Duodenal mucosa (tissue), 2 donors: ENCODE data around the gene ACOD1.
A peak's percentile ranks its signal among the peaks of the same experiment; 100 is the strongest.

Experiments
- H3K27ac ChIP-seq: one replicate; pipeline ENCODE4 v1.7.0; 2013; ENCODE audit warnings: low read depth, low read length
- H3K27me3 ChIP-seq, 2 donors: one replicate each; pipeline ENCODE4 v1.7.0; 2013; ENCODE audit warnings: low read length in 2 of 2, control low read depth in 1 of 2; ENCODE audit not compliant: insufficient read depth in 2 of 2, control insufficient read depth in 1 of 2
- H3K36me3 ChIP-seq, 2 donors: one replicate each; pipeline ENCODE4 v1.7.0; 2013; ENCODE audit warnings: low read length in 2 of 2, control low read depth in 1 of 2; ENCODE audit not compliant: insufficient read depth in 2 of 2, control insufficient read depth in 1 of 2
- H3K4me1 ChIP-seq, 2 donors: one replicate each; pipeline ENCODE4 v1.7.0; 2013; ENCODE audit warnings: low read length in 2 of 2, control low read depth in 1 of 2; ENCODE audit not compliant: insufficient read depth in 2 of 2, control insufficient read depth in 1 of 2
- H3K4me3 ChIP-seq, 2 donors: one replicate each; pipeline ENCODE4 v1.7.0; 2013; ENCODE audit warnings: low read length in 2 of 2, low read depth in 1 of 2
- H3K9ac ChIP-seq, 2 donors: one replicate each; pipeline ENCODE4 v1.7.0; 2013; ENCODE audit warnings: low read length in 2 of 2, low read depth in 1 of 2
- H3K9me3 ChIP-seq, 2 donors: one replicate each; pipeline ENCODE4 v1.7.0; 2013; ENCODE audit warnings: low read length in 2 of 2, control low read depth in 1 of 2; ENCODE audit not compliant: control insufficient read depth in 1 of 2

ACOD1 gene

GRCh38 chr13:76980075-76980718 is 31.9 kb downstream of the ACOD1 start:
- Histone ChIP-seq H3K4me1 (no peaks in the 10 kb centered on the region), H3K9me3 (no peaks in the 10 kb centered on the region), H3K27me3 (peaks cover 0 to 30% of the 10 kb centered on the region in 2 donors), H3K9ac (no peak overlapping the region), H3K27ac (no peak overlapping the region), H3K36me3 (no peaks in the 10 kb centered on the region), H3K4me3 (peak overlapping the region in 1 of 2 donors; percentile 20)

- Histone ChIP-seq H3K9me3 (no peaks in the 10 kb centered on the region), H3K9ac (no peak overlapping the region), H3K27ac (no peak overlapping the region), H3K4me1 (no peaks in the 10 kb centered on the region), H3K36me3 (no peaks in the 10 kb centered on the region), H3K4me3 (no peak overlapping the region), H3K27me3 (peaks cover 0 to 22% of the 10 kb centered on the region in 2 donors)
These were observed 33.8 kb downstream of the ACOD1 start for GRCh38 chr13:76982061-76982460.

GRCh38 chr13:76983676-76984075 is 35.4 kb downstream of the ACOD1 start:
- Histone ChIP-seq H3K9ac (no peak overlapping the region), H3K27me3 (peaks cover 3 to 12% of the 10 kb centered on the region in 2 donors), H3K9me3 (no peaks in the 10 kb centered on the region), H3K4me1 (no peaks in the 10 kb centered on the region), H3K36me3 (no peaks in the 10 kb centered on the region), H3K27ac (no peak overlapping the region), H3K4me3 (no peak overlapping the region)

- peak overlapping the region; percentile 93 to 98 for H3K4me3 ChIP-seq
- peak overlapping the region; percentile 88 to 97 for H3K9ac ChIP-seq
- peaks cover 8% of the 10 kb centered on the region in 2 donors for H3K36me3 ChIP-seq
- peaks cover 10 to 18% of the 10 kb centered on the region in 2 donors for H3K4me1 ChIP-seq
- no peaks in the 10 kb centered on the region for H3K9me3 ChIP-seq
- peak overlapping the region; percentile 95 for H3K27ac ChIP-seq
- peaks cover 0 to 3% of the 10 kb centered on the region in 2 donors for H3K27me3 ChIP-seq
These were observed 43.1 kb downstream of the ACOD1 start for GRCh38 chr13:76991432-76991795.

- peak within 1 kb of the TSS; percentile 95 for H3K27ac ChIP-seq
- no peaks in the 10 kb centered on the region for H3K9me3 ChIP-seq
- H3K36me3 ChIP-seq, result peaks cover 8% of the 10 kb centered on the region in 2 donors
- peak within 1 kb of the TSS; percentile 88 to 97 for H3K9ac ChIP-seq
- H3K4me3 ChIP-seq, result peak within 1 kb of the TSS; percentile 93 to 98
- H3K4me1 ChIP-seq, result peaks cover 10 to 18% of the 10 kb centered on the region in 2 donors
- peaks cover 0 to 3% of the 10 kb centered on the region in 2 donors for H3K27me3 ChIP-seq
These were observed 43.7 kb downstream of the ACOD1 start, which contains the start of gene CLN5 for GRCh38 chr13:76991796-76992547. Gene CLN5 (plus strand): TSS chr13:76992081. CDS start chr13:76992099, 18 bp downstream.

GRCh38 chr13:76992548-76993001 is 44.3 kb downstream of the ACOD1 start:
- Histone ChIP-seq H3K4me1 (peaks cover 10 to 18% of the 10 kb centered on the region in 2 donors), H3K9me3 (no peaks in the 10 kb centered on the region), H3K4me3 (peak overlapping the region; percentile 93 to 98), H3K9ac (peak overlapping the region; percentile 88 to 97), H3K36me3 (peaks cover 8% of the 10 kb centered on the region in 2 donors), H3K27me3 (peaks cover 0 to 3% of the 10 kb centered on the region in 2 donors), H3K27ac (peak overlapping the region; percentile 95)

GRCh38 chr13:76993021-76993420 is 44.7 kb downstream of the ACOD1 start:
- Histone ChIP-seq H3K4me1 (peaks cover 10 to 18% of the 10 kb centered on the region in 2 donors), H3K9me3 (no peaks in the 10 kb centered on the region), H3K27me3 (peaks cover 0 to 3% of the 10 kb centered on the region in 2 donors), H3K27ac (no peak overlapping the region), H3K9ac (peak overlapping the region; percentile 88 to 97), H3K36me3 (peaks cover 8 to 11% of the 10 kb centered on the region in 2 donors), H3K4me3 (peak overlapping the region; percentile 93 to 98)

GRCh38 chr13:76993473-76993872 is 45.2 kb downstream of the ACOD1 start:
- Histone ChIP-seq H3K27ac (no peak overlapping the region), H3K27me3 (no peaks in the 10 kb centered on the region), H3K4me1 (peaks cover 10 to 18% of the 10 kb centered on the region in 2 donors), H3K9me3 (no peaks in the 10 kb centered on the region), H3K4me3 (no peak overlapping the region), H3K9ac (peak overlapping the region in 1 of 2 donors; percentile 97), H3K36me3 (peaks cover 12% of the 10 kb centered on the region in 2 donors)

GRCh38 chr13:76994281-76994680 is 46.0 kb downstream of the ACOD1 start:
- peaks cover 17 to 18% of the 10 kb centered on the region in 2 donors for H3K36me3 ChIP-seq
- H3K9ac ChIP-seq, result no peak overlapping the region
- no peaks in the 10 kb centered on the region for H3K9me3 ChIP-seq
- no peaks in the 10 kb centered on the region for H3K27me3 ChIP-seq
- H3K27ac ChIP-seq, result no peak overlapping the region
- no peak overlapping the region for H3K4me3 ChIP-seq
- H3K4me1 ChIP-seq, result peaks cover 10 to 18% of the 10 kb centered on the region in 2 donors

- Histone ChIP-seq H3K36me3 (peaks cover 20 to 27% of the 10 kb centered on the region in 2 donors), H3K9me3 (no peaks in the 10 kb centered on the region), H3K4me1 (peaks cover 14 to 16% of the 10 kb centered on the region in 2 donors), H3K4me3 (no peak overlapping the region), H3K9ac (no peak overlapping the region), H3K27ac (no peak overlapping the region), H3K27me3 (no peaks in the 10 kb centered on the region)
These were observed 52.2 kb downstream of the ACOD1 start for GRCh38 chr13:77000475-77000874.
